Neural cell (in vitro differentiated cells): Measurements from ENCODE around the gene PLXNA2. TPM values are rescaled to one million over a fixed set of nuclear protein-coding genes. Genes with fewer than 3 reads are reported as not detected.

Experiments
- H2AFZ ChIP-seq: fragments of 200-600, 300-800 bp; sonication (generic), shearing (Covaris generic); 2 replicates; pipeline ENCODE4 v1.6.0; 2014; ENCODE audit warnings: low read depth, mild to moderate bottlenecking, antibody characterized with exemption, low read length, moderate library complexity
- H3F3A ChIP-seq: fragments of 200-600 bp; shearing (Covaris generic); 2 replicates; pipeline ENCODE4 v1.6.1; 2016; ENCODE audit warnings: mild to moderate bottlenecking, moderate library complexity, mixed read lengths, antibody characterized with exemption, low read length; ENCODE audit not compliant: insufficient read depth, poor library complexity, severe bottlenecking
- H3K27ac ChIP-seq: fragments of 200-600, 300-800 bp; sonication (generic), shearing (Covaris generic); 2 replicates; pipeline ENCODE4 v1.5.1; 2014; ENCODE audit warnings: mild to moderate bottlenecking, low read length, moderate library complexity
- H3K27me3 ChIP-seq: fragments of 300-800, 200-600 bp; sonication (generic), shearing (Covaris generic); 2 replicates; pipeline ENCODE4 v1.6.0; 2014; ENCODE audit warnings: mild to moderate bottlenecking, low read depth, low read length, moderate library complexity; ENCODE audit not compliant: insufficient read depth
- H3K36me3 ChIP-seq: fragments of 300-800, 200-600 bp; sonication (generic), shearing (Covaris generic); 2 replicates; pipeline ENCODE4 v1.5.1; 2014; ENCODE audit warnings: mild to moderate bottlenecking, antibody characterized with exemption, low read length, moderate library complexity; ENCODE audit not compliant: insufficient read depth
- H3K4me2 ChIP-seq: fragments of 300-800, 200-600 bp; sonication (generic), shearing (Covaris generic); 2 replicates; pipeline ENCODE4 v1.6.0; 2014; ENCODE audit warnings: mild to moderate bottlenecking, low read length
- H3K4me3 ChIP-seq: fragments of 300-800, 200-600 bp; sonication (generic), shearing (Covaris generic); 2 replicates; pipeline ENCODE4 v1.5.1; 2014; ENCODE audit warnings: mild to moderate bottlenecking, low read length, moderate library complexity
- H3K79me2 ChIP-seq: fragments of 200-600 bp; shearing (Covaris generic); replicated peaks from 2 replicates; pipeline ENCODE4 v1.6.0; 2014; ENCODE audit warnings: mild to moderate bottlenecking, low read length, moderate library complexity; ENCODE audit not compliant: insufficient read depth
- H3K9ac ChIP-seq: fragments of 300-800, 200-600 bp; sonication (generic), shearing (Covaris generic); 2 replicates; pipeline ENCODE4 v1.6.1; 2016; ENCODE audit warnings: mild to moderate bottlenecking, low read length, mixed read lengths
- H3K9me2 ChIP-seq: fragments of 200-600 bp; shearing (Covaris generic); 2 replicates; pipeline ENCODE4 v1.6.1; 2016; ENCODE audit warnings: mild to moderate bottlenecking, low read length, mixed read lengths; ENCODE audit not compliant: insufficient read depth
- H3K9me3 ChIP-seq: fragments of 200-600, 300-800 bp; sonication (generic), shearing (Covaris generic); 2 replicates; pipeline ENCODE4 v1.6.1; 2016; ENCODE audit warnings: mild to moderate bottlenecking, mixed run types, low read length, moderate library complexity, mixed read lengths
- H4K20me1 ChIP-seq: fragments of 200-600 bp; shearing (Covaris generic); 2 replicates; pipeline ENCODE4 v1.6.1; 2016; ENCODE audit warnings: mild to moderate bottlenecking, mixed run types; ENCODE audit not compliant: insufficient read depth
- CTCF ChIP-seq: fragments of 450-650 bp; IDR thresholded peaks from 2 replicates; pipeline ENCODE4 v1.5.1; 2014; ENCODE audit warnings: antibody characterized with exemption, mild to moderate bottlenecking, moderate library complexity; ENCODE audit not compliant: poor library complexity, severe bottlenecking
- EP300 ChIP-seq: fragments of 450-650 bp; conservative IDR thresholded peaks from 2 replicates; pipeline ENCODE4 v1.6.1; 2014; ENCODE audit warnings: antibody characterized with exemption, mild to moderate bottlenecking, moderate library complexity; ENCODE audit not compliant: poor library complexity, severe bottlenecking
- EZH2 ChIP-seq: fragments of 200-600, 300-800 bp; shearing (Covaris generic), sonication (generic); IDR thresholded peaks from 2 replicates; pipeline ENCODE4 v1.6.1; 2014; ENCODE audit warnings: antibody characterized with exemption, low read length, borderline replicate concordance, mild to moderate bottlenecking; ENCODE audit not compliant: insufficient read depth, poor library complexity, severe bottlenecking
- MXI1 ChIP-seq: fragments of 450-650 bp; conservative IDR thresholded peaks from 2 replicates; pipeline ENCODE4 v1.6.1; 2014; ENCODE audit warnings: antibody characterized with exemption, mild to moderate bottlenecking; ENCODE audit not compliant: poor library complexity, severe bottlenecking
- POLR2AphosphoS5 ChIP-seq: IDR thresholded peaks from 2 replicates; pipeline ENCODE4 v1.6.1; 2012
- RAD21 ChIP-seq: fragments of 450-650 bp; conservative IDR thresholded peaks from 2 replicates; pipeline ENCODE4 v1.6.1; 2014; ENCODE audit warnings: antibody characterized with exemption, mild to moderate bottlenecking, moderate library complexity
- REST ChIP-seq: IDR thresholded peaks from 2 replicates; pipeline ENCODE4 v1.6.1; 2012; ENCODE audit warnings: borderline replicate concordance
- SMC3 ChIP-seq: fragments of 450-650 bp; conservative IDR thresholded peaks from 2 replicates; pipeline ENCODE4 v1.6.1; 2014; ENCODE audit warnings: antibody characterized with exemption, mild to moderate bottlenecking, moderate library complexity; ENCODE audit not compliant: poor library complexity
- TAF1 ChIP-seq: IDR thresholded peaks from 2 replicates; pipeline ENCODE4 v1.6.1; 2012; ENCODE audit warnings: low read depth
- polyA plus RNA-seq: library from polyadenylated mRNA; depleted of rRNA; stranded (reverse); fragments of >200 nt; gene quantifications from 2 replicates; pipeline ENCODE4 v1.2.3, GENCODE V29; 2014

The PLXNA2 gene
- polyA plus RNA-seq, 1 donor from 2014 or later, result 30.6 TPM

GRCh38 chr1:208013210-208013609 lies 231.0 kb downstream of the PLXNA2 start:
- Histone ChIP-seq H2AFZ (no peak overlapping the region), H3K9ac (no peak overlapping the region), H3K27me3 (no peaks in the 10 kb centered on the region), H3F3A (no peaks in the 10 kb centered on the region), H3K36me3 (no peaks in the 10 kb centered on the region), H3K4me3 (no peak overlapping the region), H4K20me1 (no peaks in the 10 kb centered on the region), H3K9me2 (no peaks in the 10 kb centered on the region), H3K79me2 (no peaks in the 10 kb centered on the region), H3K9me3 (no peaks in the 10 kb centered on the region), H3K4me2 (no peak overlapping the region), H3K27ac (no peak overlapping the region)
- TF ChIP-seq CTCF, result no peak
- TF ChIP-seq SMC3, result no peak
- no peak for TF ChIP-seq POLR2AphosphoS5
- TF ChIP-seq MXI1, result no peak
- TF ChIP-seq EZH2, result no peak
- TF ChIP-seq REST, result no peak
- TF ChIP-seq EP300, result no peak
- TF ChIP-seq RAD21, result no peak
- no peak for TF ChIP-seq TAF1

GRCh38 chr1:208012721-208013120 lies 231.5 kb downstream of the PLXNA2 start:
- H3K27me3 ChIP-seq, result no peaks in the 10 kb centered on the region
- H3K9me2 ChIP-seq, result no peaks in the 10 kb centered on the region
- no peaks in the 10 kb centered on the region for H3K9me3 ChIP-seq
- no peak overlapping the region for H2AFZ ChIP-seq
- H3K4me2 ChIP-seq, result no peak overlapping the region
- H3K36me3 ChIP-seq, result no peaks in the 10 kb centered on the region
- no peaks in the 10 kb centered on the region for H3F3A ChIP-seq
- H3K4me3 ChIP-seq, result no peak overlapping the region
- no peak for TF ChIP-seq RAD21
- TF ChIP-seq CTCF, result no peak
- no peak for TF ChIP-seq EP300
- H3K27ac ChIP-seq, result no peak overlapping the region
- no peaks in the 10 kb centered on the region for H3K79me2 ChIP-seq
- H3K9ac ChIP-seq, result no peak overlapping the region
- no peaks in the 10 kb centered on the region for H4K20me1 ChIP-seq
